22Rv1 (cell line): Measurements from ENCODE around the gene QRICH2.

Experiments
- H3K27ac ChIP-seq: fragments of 450-650 bp; 2 replicates; pipeline ENCODE4 v1.5.1; 2017
- ZFX ChIP-seq: fragments of 450-650 bp; IDR thresholded peaks from 2 replicates; pipeline ENCODE4 v1.6.1; 2017; ENCODE audit warnings: antibody characterized with exemption, borderline replicate concordance
- TF ChIP-seq, protein P1 (sequence below): fragments of 450-650 bp; IDR thresholded peaks from 2 replicates; pipeline ENCODE4 v1.5.1; 2017; ENCODE audit warnings: mild to moderate bottlenecking

Gene QRICH2

DNA sequence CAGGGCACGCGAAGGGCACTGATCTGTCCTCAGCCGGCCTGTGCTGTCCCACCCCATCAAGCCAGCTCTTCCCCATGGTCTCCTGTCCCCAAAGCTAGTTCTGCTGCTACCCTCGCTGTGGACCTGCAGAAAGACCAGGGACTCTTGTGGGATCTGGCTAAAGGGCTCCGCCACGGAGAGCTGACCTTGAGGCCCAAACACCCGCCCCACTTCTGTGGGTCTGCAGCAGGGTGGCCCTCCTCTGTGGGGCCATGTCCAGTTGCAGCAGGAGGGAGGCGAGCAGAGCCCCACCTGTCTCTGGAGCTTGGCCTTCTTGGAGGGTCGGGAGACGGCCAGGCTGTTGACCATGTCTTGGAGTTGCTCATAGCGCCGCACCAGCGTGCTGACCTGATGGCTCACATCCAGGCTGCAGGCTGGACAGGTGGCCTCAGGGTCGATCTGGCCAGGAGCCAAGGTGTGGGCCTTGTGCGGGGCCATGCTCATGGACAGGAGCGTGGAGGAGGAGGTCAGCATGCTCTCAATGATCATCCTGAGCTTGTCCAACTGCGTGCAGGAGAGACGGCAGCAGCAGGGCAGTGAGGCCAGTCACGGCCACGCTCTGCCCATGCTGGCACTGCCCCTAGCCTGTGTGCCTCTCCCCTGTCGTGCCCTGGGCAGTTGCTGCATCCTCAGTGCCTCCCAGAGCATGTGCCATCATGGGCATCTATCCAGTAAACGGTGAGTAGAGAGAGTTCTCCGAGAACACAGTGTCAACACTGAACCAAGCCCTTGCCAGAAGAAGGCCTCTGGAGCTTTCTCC lies 26.3 kb downstream of the QRICH2 start:
- no peak for TF ChIP-seq ZFX
- TF ChIP-seq, protein P1, sequence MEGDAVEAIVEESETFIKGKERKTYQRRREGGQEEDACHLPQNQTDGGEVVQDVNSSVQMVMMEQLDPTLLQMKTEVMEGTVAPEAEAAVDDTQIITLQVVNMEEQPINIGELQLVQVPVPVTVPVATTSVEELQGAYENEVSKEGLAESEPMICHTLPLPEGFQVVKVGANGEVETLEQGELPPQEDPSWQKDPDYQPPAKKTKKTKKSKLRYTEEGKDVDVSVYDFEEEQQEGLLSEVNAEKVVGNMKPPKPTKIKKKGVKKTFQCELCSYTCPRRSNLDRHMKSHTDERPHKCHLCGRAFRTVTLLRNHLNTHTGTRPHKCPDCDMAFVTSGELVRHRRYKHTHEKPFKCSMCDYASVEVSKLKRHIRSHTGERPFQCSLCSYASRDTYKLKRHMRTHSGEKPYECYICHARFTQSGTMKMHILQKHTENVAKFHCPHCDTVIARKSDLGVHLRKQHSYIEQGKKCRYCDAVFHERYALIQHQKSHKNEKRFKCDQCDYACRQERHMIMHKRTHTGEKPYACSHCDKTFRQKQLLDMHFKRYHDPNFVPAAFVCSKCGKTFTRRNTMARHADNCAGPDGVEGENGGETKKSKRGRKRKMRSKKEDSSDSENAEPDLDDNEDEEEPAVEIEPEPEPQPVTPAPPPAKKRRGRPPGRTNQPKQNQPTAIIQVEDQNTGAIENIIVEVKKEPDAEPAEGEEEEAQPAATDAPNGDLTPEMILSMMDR, result no peak
- 0 out of 2 replicates have a peak overlapping the region, but pooled peaks have one; percentile 5 for H3K27ac ChIP-seq

DNA sequence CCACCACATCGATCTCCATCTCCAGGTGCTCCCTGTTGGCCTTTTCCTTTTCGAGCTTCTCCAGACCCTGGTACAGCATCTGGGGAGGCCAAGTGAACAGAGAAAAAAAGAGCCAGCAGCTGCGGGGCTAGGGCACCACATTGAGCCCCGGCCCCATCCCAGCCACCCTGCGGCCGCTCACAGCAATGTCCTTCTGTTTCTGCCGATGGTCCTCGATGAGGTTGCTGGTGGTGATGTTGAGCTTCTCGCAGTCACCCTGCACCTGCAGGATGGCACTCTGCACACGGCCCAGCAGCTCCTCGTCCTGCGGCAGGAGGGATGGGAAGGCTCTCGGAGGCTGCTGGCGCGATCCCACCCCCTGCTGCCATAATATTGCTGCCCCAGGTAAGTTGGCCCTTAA lies 27.4 kb downstream of the QRICH2 start:
- TF ChIP-seq ZFX, result no peak
- TF ChIP-seq, protein P1, result no peak
- no peak overlapping the region for H3K27ac ChIP-seq

DNA sequence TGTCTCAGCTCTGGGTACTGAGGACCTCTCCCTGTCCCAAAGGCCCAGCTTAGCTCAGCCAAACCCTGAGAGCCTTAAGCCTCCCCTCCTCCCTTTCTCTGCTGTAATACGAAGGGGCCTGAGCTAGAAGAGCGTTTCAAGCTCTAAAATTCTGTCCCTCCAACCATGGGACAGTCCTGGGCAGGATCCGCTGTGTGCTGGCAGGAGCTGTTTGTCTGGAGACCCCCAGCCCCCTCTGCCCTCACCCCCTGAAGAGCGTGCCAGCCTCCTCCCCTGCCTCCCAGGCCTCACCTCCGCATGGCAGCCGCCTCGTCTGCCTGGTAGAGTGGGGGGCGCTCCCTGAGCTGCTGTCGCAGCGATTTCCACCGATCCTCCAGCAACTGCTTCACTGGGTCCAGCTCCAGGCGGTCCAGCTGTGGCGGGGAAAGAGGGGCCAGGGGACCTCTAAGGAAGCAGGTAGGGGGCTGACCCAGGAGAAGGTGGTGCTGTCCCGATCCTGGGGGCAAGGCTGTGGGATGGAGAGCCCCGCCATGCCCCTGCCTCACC lies 28.3 kb downstream of the QRICH2 start:
- TF ChIP-seq, protein P1, result peak; percentile 66
- TF ChIP-seq ZFX, result no peak
- H3K27ac ChIP-seq, result no peak overlapping the region

DNA sequence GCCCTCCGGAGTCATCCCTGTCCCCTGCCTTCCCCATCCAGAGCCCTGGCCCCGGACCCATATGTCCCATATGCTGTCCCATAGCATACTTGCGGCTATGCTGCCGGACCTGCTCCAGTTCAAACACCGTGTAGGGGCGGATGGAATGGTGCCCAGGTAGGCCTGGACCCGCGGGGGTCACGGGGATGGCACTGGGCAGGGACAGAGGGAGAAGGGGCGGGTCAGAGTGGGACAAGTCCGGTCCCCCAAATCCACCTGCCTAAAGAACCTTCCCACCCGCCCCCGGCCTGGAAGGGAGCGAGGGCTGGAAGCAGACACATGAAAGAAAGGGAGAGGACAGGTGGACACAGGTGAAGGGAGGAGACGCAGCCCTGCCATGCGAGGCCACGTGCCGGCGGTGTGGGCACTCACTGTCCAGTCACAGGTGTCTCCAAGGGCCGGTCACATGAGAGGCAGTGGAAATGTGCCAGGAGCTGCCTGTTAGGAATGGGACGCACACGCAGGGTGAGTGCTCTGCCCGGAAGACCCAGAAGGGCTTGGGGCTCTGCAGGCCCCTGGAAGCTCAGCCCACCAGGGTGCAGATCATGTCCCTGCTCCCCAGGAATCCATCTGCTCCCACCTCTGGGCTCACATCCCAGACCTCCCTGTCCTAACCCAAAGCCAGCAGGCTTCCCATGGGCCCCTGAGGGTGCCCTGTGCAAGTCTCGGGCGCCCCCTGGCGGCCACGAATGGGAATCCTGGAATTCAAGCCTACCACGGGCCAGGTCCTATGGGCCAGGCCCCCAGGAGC lies 28.9 kb downstream of the QRICH2 start:
- no peak for TF ChIP-seq ZFX
- TF ChIP-seq, protein P1, result peak; percentile 97
- H3K27ac ChIP-seq, result no peak overlapping the region

DNA sequence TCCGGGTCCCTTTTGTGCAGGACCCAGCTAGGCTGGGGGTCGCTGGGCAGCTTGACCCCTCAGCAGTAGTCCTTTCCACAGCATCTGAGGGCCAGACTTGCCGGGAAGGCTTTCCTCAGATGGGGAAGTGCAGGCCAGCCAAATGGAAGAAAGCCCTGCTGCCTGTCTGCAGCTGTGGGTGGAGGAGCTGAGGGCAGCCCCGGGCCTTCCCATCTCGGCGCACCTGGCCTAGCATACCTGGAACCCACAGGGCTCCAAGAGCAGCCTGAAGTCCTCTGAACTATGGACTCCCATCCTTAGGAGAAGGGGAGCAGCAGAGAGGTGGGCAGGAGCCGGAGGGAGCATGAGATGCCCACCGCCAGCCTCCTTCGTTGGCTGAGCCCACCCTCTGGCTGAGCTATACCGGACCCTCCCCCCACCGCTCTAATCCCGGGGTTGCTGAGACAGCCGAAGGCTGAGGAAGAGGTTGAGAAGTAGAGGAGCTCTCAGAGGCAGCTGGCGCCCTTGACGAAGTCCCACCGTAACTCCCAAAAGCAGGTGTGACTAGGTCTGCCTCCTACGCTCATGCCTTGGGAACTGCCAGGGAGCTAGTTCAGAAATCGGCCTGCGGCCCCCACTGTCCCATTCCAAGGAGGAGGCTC lies 29.7 kb downstream of the QRICH2 start:
- TF ChIP-seq, protein P1, result no peak
- TF ChIP-seq ZFX, result no peak
- no peak overlapping the region for H3K27ac ChIP-seq

DNA sequence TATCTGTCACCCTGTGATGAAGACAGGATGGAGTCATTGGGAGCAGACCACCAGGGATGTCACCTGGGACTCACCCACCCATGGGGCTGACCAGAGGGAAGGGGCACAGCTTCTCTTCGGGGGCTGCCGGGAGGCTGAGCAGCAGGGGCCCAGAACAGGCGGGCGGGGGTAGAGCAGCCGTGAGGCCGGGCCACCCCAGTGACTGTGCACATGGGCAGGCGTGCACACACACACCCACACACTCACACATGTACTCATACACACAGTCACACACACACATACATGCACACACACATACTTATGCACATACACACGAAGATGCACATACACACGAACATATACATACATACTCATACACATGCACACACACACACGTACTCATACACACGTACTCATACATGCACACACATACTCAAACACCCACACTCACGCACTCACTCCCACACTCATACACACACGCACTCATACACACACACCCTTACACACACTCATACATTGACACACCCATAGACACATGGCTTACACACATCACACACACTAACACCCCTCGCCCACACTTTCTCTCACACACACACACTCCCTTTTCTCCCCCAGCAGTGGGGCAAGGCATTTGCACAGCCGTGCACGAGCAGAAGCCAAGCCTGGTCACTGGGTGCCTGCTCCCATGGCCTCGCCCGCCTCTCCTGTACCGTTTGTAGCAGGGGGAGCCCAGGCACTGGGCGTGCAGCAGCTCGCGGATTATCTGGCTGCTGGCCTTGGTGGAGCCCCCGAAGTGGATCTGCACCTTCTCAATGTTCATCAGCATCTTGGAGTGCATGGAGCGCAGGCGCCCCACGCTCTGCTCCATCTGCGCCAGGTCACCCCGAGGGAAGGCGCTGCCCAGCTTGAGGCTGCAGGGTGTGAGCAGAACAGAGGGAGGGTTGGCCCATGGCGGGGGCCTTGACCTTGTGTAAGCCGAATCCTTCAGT lies 30.5 kb downstream of the QRICH2 start:
- TF ChIP-seq, protein P1, result no peak
- TF ChIP-seq ZFX, result no peak
- no peak overlapping the region for H3K27ac ChIP-seq
